Right ventricle myocardium inferior (tissue), 1 donor: ENCODE data around the gene FBXO41. TPM values are rescaled to one million over a fixed set of nuclear protein-coding genes. Genes with fewer than 3 reads are reported as not detected.

ENCODE experiments used
- ATAC-seq: fragments of 200-7000 bp; cut with Tn5 transposase; one replicate; pipeline ENCODE4 v1.9.1; 2020; ENCODE audit warnings: mild to moderate bottlenecking, moderate library complexity
- DNase-seq: peaks from one replicate; pipeline ENCODE4 v3.0.0; 2021; ENCODE audit errors: missing footprints
- intact Hi-C: fragments of 100-400 bp; cut with DNase I; formaldehyde crosslinking; loops from one replicate; pipeline ENCODE4 v1.11.0; 2022
- total RNA-seq: library from RNA; stranded (reverse); fragmentation: NEBNext Ultra II Directional; extraction: Animal tissue kit (Norgen Biotek cat#: 25700); gene quantifications from one replicate; pipeline ENCODE4 v1.2.1, GENCODE V29; 2021
- donor health status: DM: no; HTN: yes; CAD: no; lungs with severe emphysema.

The FBXO41 gene
- total RNA-seq, 1 donor from 2014 or later, result 0.87 TPM

GRCh38 chr2:73225513-73226360, 58.5 kb downstream of the FBXO41 start:
- ATAC-seq, result peak; percentile 27
- intact Hi-C loops, result no loop called here
- no peak for DNase-seq

GRCh38 chr2:73223821-73224220, 60.5 kb downstream of the FBXO41 start:
- ATAC-seq (no peak), DNase-seq (no peak)
- intact Hi-C loops, result no loop called here

- intact Hi-C loops, result no loop called here
- DNase-seq, result no peak
- ATAC-seq, result no peak
These were observed 66.0 kb downstream of the FBXO41 start for GRCh38 chr2:73218298-73218697.

GRCh38 chr2:73217826-73218225, 66.5 kb downstream of the FBXO41 start:
- DNase-seq (no peak), ATAC-seq (no peak)
- intact Hi-C loops, result no loop called here

- ATAC-seq (no peak), DNase-seq (no peak)
- intact Hi-C loops, result no loop called here
These were observed 67.1 kb downstream of the FBXO41 start for GRCh38 chr2:73217160-73217559.

GRCh38 chr2:73215254-73215653, 69.0 kb downstream of the FBXO41 start:
- ATAC-seq (no peak), DNase-seq (no peak)
- intact Hi-C loops, result no loop called here

- ATAC-seq, result peak; percentile 94
- intact Hi-C loops, result no loop called here
- peak; percentile 92 for DNase-seq
These were observed 69.9 kb downstream of the FBXO41 start, which contains the start of gene SMYD5 for GRCh38 chr2:73214120-73215035. TSS of gene SMYD5 (plus strand) at chr2:73214245. CDS start at chr2:73214267, 22 bp downstream.

GRCh38 chr2:73212448-73213176, 71.7 kb downstream of the FBXO41 start:
- ATAC-seq (peak; percentile 73), DNase-seq (no peak)
- intact Hi-C loops, result no loop called here

- intact Hi-C loops, result no loop called here
- ATAC-seq, result no peak
These were observed 72.2 kb downstream of the FBXO41 start for GRCh38 chr2:73212098-73212447.

GRCh38 chr2:73210696-73211095, 73.6 kb downstream of the FBXO41 start:
- DNase-seq (no peak), ATAC-seq (no peak)
- intact Hi-C loops, result no loop called here

More at GRCh38 chr2:73212098-73212447, 72.2 kb downstream of the FBXO41 start:
- DNase-seq, result no peak

GRCh38 chr2:73210019-73210418, 74.3 kb downstream of the FBXO41 start:
- ATAC-seq (no peak), DNase-seq (no peak)
- intact Hi-C loops, result no loop called here

GRCh38 chr2:73208258-73208657, 76.0 kb downstream of the FBXO41 start:
- ATAC-seq (no peak), DNase-seq (no peak)
- intact Hi-C loops, result no loop called here

- intact Hi-C loops, result no loop called here
- ATAC-seq, result no peak
- DNase-seq, result no peak
These were observed 78.7 kb downstream of the FBXO41 start for GRCh38 chr2:73205611-73206010.

Other genes starting within 250 kb of the FBXO41 start
- 9.6 TPM for gene SFXN5, start 212.8 kb downstream of the FBXO41 start, total RNA-seq
- 19.0 TPM for gene RAB11FIP5, start 171.5 kb downstream of the FBXO41 start, total RNA-seq
- gene NOTO, start 81.9 kb downstream of the FBXO41 start, total RNA-seq, result not detected
- 16.8 TPM for gene SMYD5, start 70.2 kb downstream of the FBXO41 start, total RNA-seq
- gene PRADC1, start 51.2 kb downstream of the FBXO41 start, total RNA-seq, result 88.3 TPM
- gene CCT7, start 50.2 kb downstream of the FBXO41 start, total RNA-seq, result 212 TPM
- gene EGR4, start 9.1 kb upstream of the FBXO41 start, total RNA-seq, result not detected
- gene ALMS1, start 101.4 kb upstream of the FBXO41 start, total RNA-seq, result 7.9 TPM